ENCODE measurements around the gene PIGU.

DNA sequence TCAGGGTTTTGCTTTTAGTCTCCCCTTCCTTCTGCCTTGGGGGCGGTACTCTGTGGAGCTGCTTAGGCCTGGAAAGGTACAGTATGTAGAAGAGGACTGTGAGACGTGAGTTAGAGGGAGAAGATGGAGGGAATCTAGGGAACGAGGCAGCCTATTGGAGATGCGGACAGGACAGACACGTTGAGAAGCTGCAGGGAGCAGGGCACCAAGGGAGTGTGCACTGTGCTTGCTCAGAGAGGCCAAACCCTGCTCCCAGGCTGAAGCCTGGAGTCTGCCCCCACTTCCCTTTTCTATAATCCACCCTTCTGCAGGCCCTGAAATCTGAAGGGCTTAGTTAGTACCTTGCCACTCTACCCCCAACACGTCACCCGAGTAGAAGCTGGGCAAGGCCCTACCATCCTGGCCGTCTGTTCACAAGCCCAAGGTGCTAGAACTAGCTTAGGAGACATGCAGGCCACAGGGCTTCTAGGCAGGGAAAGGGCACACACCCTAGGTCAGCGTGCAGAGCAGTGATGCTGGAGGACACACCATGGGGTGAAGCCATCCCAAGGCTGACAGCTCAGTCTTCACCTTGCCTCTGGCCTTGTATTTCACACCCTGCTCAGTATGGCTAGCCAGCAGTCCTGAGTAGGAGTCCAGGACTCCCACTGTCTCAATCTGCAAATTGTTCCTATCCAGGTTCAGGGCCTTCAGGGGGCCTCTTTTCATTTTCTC is 34.1 kb upstream of the PIGU start:
- TF ChIP-seq POLR2A (IDR thresholded peaks at IDR 0.05) (no peak), CTCF (IDR thresholded peaks at IDR 0.05) (no peak)
